Peyer's patch (tissue), 4 donors: ENCODE measurements around the gene RASAL3.

Source experiments
- CTCF ChIP-seq, 6 experiments: fragments of 450-650 bp in 4 of 6; fragments of 200-600 bp in 2 of 6; sonication (generic) in 1 of 6; IDR thresholded peaks; one replicate each; pipeline ENCODE4 v1.5.1; 2017 to 2019; ENCODE audit warnings: antibody characterized with exemption in 6 of 6, mild to moderate bottlenecking in 3 of 6, moderate library complexity in 1 of 6
- POLR2A ChIP-seq, 2 donors: fragments of 450-650 bp; IDR thresholded peaks; one replicate each; pipeline ENCODE4 v1.5.1; 2017; ENCODE audit warnings: antibody characterized with exemption in 2 of 2, mild to moderate bottlenecking in 2 of 2, moderate library complexity in 2 of 2

DNA sequence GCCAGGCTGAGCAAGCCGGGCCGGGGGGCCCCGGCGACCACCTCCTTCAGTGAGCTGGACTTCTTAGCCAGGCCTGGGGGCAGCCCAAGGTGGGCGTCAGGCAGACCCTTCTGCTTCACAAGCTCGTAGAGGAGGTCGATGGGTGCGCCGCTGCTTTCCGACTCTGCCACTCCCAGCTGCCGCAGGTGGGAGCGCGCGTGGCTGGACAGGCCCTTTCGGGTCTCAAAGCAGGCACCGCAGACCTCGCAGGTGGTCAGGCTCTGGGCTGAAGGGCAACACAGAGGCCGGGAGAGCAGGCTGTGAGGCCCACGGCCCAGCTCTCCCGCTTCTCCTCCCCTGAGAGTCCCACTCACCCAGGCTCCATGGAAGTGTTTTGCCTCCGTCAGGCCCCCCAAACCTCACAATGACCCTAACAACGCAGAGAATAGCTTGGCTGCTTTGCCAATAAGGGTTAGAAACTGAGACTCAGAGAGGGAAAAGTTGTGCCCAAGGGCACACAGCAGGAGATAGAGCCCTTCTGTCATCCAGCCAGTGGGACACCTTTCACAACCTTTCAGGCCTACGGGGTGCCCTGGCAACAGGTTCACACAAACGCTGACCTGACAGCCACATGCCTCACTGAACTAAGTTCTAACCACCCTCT, 34.4 kb downstream of the RASAL3 start:
- TF ChIP-seq CTCF (IDR thresholded peaks at IDR 0.05) (no peak), POLR2A (IDR thresholded peaks at IDR 0.05) (no peak)
